HepG2 (cell line): ENCODE results near the gene FOXD2. TPM values are rescaled to one million over a fixed set of nuclear protein-coding genes. Genes with fewer than 3 reads are reported as not detected.

Experiments
- KDM3A ChIP-seq: IDR thresholded peaks from 2 replicates; pipeline ENCODE4 v1.6.1; 2018; ENCODE audit warnings: low read depth, missing compliant biosample characterization
- KLF16 ChIP-seq, 2 experiments: sonication (generic) in 1 of 2; formaldehyde crosslinking in 1 of 2; IDR thresholded peaks; 2 replicates each; pipeline versions ENCODE4 v1.6.1 to v1.8.0; 2016 to 2023; ENCODE audit warnings: missing genetic modification reagents in 2 of 2, missing compliant biosample characterization in 1 of 2
- MAFF ChIP-seq: IDR thresholded peaks from 2 replicates; pipeline ENCODE4 v1.6.1; 2011; ENCODE audit warnings: low read depth, low read length, improper control_type of control experiment
- MAZ ChIP-seq, 2 experiments: sonication (generic) in 1 of 2; formaldehyde crosslinking in 1 of 2; IDR thresholded peaks; 2 replicates each; pipeline versions ENCODE4 v1.5.0 to v1.6.1; 2012 to 2020; ENCODE audit warnings: low read depth in 2 of 2, mild to moderate bottlenecking in 2 of 2, borderline replicate concordance in 1 of 2, improper control_type of control experiment in 1 of 2, low read length in 1 of 2, missing genetic modification reagents in 1 of 2, moderate library complexity in 1 of 2
- MTA3 ChIP-seq: sonication (generic); formaldehyde crosslinking; IDR thresholded peaks from 2 replicates; pipeline ENCODE4 v1.4.0; 2020; ENCODE audit warnings: missing genetic modification reagents
- MXD4 ChIP-seq: IDR thresholded peaks from 2 replicates; pipeline ENCODE4 v1.6.1; 2016; ENCODE audit warnings: mild to moderate bottlenecking, missing biosample characterization, missing genetic modification reagents
- NFKBIZ ChIP-seq: IDR thresholded peaks from 2 replicates; pipeline ENCODE4 v1.6.1; 2018; ENCODE audit warnings: missing genetic modification reagents, missing compliant biosample characterization
- NR2F6 ChIP-seq, 2 experiments: IDR thresholded peaks; 2 replicates each; pipeline ENCODE4 v1.6.1; 2016; ENCODE audit warnings: antibody characterized with exemption in 1 of 2, mild to moderate bottlenecking in 1 of 2
- RFX5 ChIP-seq: IDR thresholded peaks from 2 replicates; pipeline ENCODE4 v1.6.1; 2011; ENCODE audit warnings: low read depth, low read length, improper control_type of control experiment
- SALL1 ChIP-seq: sonication (generic); formaldehyde crosslinking; IDR thresholded peaks from 2 replicates; pipeline ENCODE4 v1.8.0; 2022; ENCODE audit warnings: mild to moderate bottlenecking, missing genetic modification reagents
- SPEN ChIP-seq: sonication (generic); formaldehyde crosslinking; IDR thresholded peaks from 2 replicates; pipeline ENCODE4 v1.5.1; 2020; ENCODE audit warnings: low read depth, mild to moderate bottlenecking, missing genetic modification reagents
- TBL1XR1 ChIP-seq: fragments of 150-350 bp; IDR thresholded peaks from 2 replicates; pipeline ENCODE4 v1.6.1; 2014; ENCODE audit warnings: borderline replicate concordance, low read length; ENCODE audit not compliant: partially characterized antibody
- U2AF2 ChIP-seq: fragments of 200-400 bp; formaldehyde crosslinking; IDR thresholded peaks from 2 replicates; pipeline ENCODE4 v1.6.1; 2017; ENCODE audit warnings: low read depth, mild to moderate bottlenecking, low read length
- ZBTB21 ChIP-seq: sonication (generic); formaldehyde crosslinking; IDR thresholded peaks from 2 replicates; pipeline ENCODE4 v1.4.0; 2020; ENCODE audit warnings: missing genetic modification reagents
- ZZZ3 ChIP-seq: sonication (generic); formaldehyde crosslinking; IDR thresholded peaks from 2 replicates; pipeline ENCODE4 v1.4.0; 2020; ENCODE audit warnings: missing genetic modification reagents, mild to moderate bottlenecking, borderline replicate concordance
- polyA plus RNA-seq, 8 experiments: library from polyadenylated mRNA; depleted of rRNA in 3 of 8; stranded (reverse) in 7 of 8; unstranded in 1 of 8; fragments of >200 nt; fragmentation: Illumina TruSeq in 4 of 8; extraction: Trizol in 4 of 8; gene quantifications; 2 replicates each; pipeline versions ENCODE4 v1.2.1 to v1.2.3, GENCODE V29; 2011 to 2016; ENCODE audit warnings: low read depth in 4 of 8, missing spikeins in 1 of 8, mixed read lengths in 1 of 8; ENCODE audit not compliant: insufficient read depth in 1 of 8
- total RNA-seq, 5 experiments: library from RNA; depleted of rRNA; stranded (reverse); fragments of >200 nt; fragmentation: Illumina TruSeq; extraction: Trizol; gene quantifications; 2 replicates each; pipeline ENCODE4 v1.2.3, GENCODE V29; 2016; ENCODE audit warnings: low read depth in 1 of 5
- TF ChIP-seq, protein P1 (sequence below): sonication (generic); formaldehyde crosslinking; IDR thresholded peaks from 2 replicates; pipeline ENCODE4 v1.9.0; 2021; ENCODE audit warnings: missing genetic modification reagents, mild to moderate bottlenecking, borderline replicate concordance
- TF ChIP-seq, protein P2 (sequence below): sonication (generic); formaldehyde crosslinking; IDR thresholded peaks from 2 replicates; pipeline ENCODE4 v1.5.1; 2020; ENCODE audit warnings: mild to moderate bottlenecking, moderate library complexity, missing genetic modification reagents
- TF ChIP-seq, protein P3 (sequence below): sonication (generic); IDR thresholded peaks from 2 replicates; pipeline ENCODE4 v1.6.1; 2016; ENCODE audit warnings: low read depth, borderline replicate concordance
- TF ChIP-seq, protein P4 (sequence below): sonication (generic); formaldehyde crosslinking; IDR thresholded peaks from 2 replicates; pipeline ENCODE4 v1.9.0; 2021; ENCODE audit warnings: missing genetic modification reagents, borderline replicate concordance
- TF ChIP-seq, protein P5 (sequence below): sonication (generic); formaldehyde crosslinking; IDR thresholded peaks from 2 replicates; pipeline ENCODE4 v1.4.0; 2020; ENCODE audit warnings: low read depth, mild to moderate bottlenecking, missing genetic modification reagents

Gene FOXD2
- total and polyA plus RNA-seq, 2 of the 13 experiments (the other 11 are each of a cell fraction or from before 2014, with no cell fraction given) = 0.01 to 0.09 TPM

DNA sequence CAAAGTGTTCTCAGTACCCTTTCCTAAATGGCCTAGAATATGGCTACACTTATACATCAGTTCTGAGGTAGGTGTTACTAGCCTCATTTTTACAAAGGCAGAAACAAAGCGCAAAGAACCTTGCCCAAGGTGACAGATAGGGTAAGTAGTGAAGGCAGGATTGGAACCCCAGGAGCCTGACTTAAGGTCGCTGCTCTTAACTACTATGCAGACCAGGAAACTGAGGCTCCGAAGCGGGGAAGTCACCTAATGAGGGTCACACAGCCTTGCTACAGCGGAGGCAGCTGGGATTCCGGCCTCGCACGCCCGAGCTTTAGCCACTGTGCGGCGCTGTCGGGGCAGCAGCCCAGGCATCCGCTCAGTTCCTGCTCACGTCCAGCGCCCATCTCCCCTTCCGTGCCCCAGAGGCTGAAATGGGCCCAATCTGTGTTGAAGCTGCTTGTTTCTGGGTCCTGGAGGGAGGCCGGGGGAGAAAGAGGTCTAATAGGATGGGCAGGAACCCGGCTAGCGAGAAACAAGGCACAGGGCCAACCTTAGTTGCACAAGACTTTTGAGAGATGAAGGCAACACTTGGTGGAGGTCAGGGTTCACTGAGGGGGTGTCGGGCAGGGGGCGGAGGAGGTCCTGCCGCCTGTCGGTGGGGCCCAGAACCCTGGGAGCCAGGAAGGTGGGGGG is 1.4 kb upstream of the FOXD2 start (continued):
- TF ChIP-seq, protein P1, sequence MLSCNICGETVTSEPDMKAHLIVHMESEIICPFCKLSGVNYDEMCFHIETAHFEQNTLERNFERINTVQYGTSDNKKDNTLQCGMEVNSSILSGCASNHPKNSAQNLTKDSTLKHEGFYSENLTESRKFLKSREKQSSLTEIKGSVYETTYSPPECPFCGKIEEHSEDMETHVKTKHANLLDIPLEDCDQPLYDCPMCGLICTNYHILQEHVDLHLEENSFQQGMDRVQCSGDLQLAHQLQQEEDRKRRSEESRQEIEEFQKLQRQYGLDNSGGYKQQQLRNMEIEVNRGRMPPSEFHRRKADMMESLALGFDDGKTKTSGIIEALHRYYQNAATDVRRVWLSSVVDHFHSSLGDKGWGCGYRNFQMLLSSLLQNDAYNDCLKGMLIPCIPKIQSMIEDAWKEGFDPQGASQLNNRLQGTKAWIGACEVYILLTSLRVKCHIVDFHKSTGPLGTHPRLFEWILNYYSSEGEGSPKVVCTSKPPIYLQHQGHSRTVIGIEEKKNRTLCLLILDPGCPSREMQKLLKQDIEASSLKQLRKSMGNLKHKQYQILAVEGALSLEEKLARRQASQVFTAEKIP (CRISPR knock-in tag) = no peak
- TF ChIP-seq ZBTB21 (CRISPR knock-in tag) (no peak), TBL1XR1 (no peak), U2AF2 (no peak), RFX5 (no peak), SALL1 (peak; percentile 60; the same call in 1 of the 2 replicates), MAFF (no peak), MAZ (IDR thresholded peaks at IDR 0.05; ENCODE audit: borderline replicate concordance, low read depth, low read length) (no peak), MAZ (CRISPR knock-in tag; IDR thresholded peaks at IDR 0.05; ENCODE audit: low read depth) (peak; percentile 23; the same call in 1 of the 2 replicates), NR2F6 (IDR thresholded peaks at IDR 0.05) (peak; percentile 69; the same call in 1 of the 2 replicates), NR2F6 (CRISPR knock-in tag; IDR thresholded peaks at IDR 0.05) (peak; percentile 35; the same call in 1 of the 2 replicates), SPEN (peak; percentile 25; the same call in 1 of the 2 replicates), MTA3 (CRISPR knock-in tag) (no peak), KLF16 (CRISPR knock-in tag; IDR thresholded peaks at IDR 0.05) (0 out of 4 replicates have a peak, but pooled peaks of 1 of the 2 experiments have one; percentile 31), MXD4 (CRISPR knock-in tag) (no peak), KDM3A (CRISPR knock-in tag) (no peak), NFKBIZ (no peak), ZZZ3 (CRISPR knock-in tag) (peak; percentile 43; the same call in 1 of the 2 replicates)
- TF ChIP-seq, protein P2, sequence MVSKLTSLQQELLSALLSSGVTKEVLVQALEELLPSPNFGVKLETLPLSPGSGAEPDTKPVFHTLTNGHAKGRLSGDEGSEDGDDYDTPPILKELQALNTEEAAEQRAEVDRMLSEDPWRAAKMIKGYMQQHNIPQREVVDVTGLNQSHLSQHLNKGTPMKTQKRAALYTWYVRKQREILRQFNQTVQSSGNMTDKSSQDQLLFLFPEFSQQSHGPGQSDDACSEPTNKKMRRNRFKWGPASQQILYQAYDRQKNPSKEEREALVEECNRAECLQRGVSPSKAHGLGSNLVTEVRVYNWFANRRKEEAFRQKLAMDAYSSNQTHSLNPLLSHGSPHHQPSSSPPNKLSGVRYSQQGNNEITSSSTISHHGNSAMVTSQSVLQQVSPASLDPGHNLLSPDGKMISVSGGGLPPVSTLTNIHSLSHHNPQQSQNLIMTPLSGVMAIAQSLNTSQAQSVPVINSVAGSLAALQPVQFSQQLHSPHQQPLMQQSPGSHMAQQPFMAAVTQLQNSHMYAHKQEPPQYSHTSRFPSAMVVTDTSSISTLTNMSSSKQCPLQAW (CRISPR knock-in tag) = 0 out of 2 replicates have a peak, but pooled peaks have one; percentile 41
- TF ChIP-seq, protein P3, sequence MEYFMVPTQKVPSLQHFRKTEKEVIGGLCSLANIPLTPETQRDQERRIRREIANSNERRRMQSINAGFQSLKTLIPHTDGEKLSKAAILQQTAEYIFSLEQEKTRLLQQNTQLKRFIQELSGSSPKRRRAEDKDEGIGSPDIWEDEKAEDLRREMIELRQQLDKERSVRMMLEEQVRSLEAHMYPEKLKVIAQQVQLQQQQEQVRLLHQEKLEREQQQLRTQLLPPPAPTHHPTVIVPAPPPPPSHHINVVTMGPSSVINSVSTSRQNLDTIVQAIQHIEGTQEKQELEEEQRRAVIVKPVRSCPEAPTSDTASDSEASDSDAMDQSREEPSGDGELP = no peak
- TF ChIP-seq, protein P4, sequence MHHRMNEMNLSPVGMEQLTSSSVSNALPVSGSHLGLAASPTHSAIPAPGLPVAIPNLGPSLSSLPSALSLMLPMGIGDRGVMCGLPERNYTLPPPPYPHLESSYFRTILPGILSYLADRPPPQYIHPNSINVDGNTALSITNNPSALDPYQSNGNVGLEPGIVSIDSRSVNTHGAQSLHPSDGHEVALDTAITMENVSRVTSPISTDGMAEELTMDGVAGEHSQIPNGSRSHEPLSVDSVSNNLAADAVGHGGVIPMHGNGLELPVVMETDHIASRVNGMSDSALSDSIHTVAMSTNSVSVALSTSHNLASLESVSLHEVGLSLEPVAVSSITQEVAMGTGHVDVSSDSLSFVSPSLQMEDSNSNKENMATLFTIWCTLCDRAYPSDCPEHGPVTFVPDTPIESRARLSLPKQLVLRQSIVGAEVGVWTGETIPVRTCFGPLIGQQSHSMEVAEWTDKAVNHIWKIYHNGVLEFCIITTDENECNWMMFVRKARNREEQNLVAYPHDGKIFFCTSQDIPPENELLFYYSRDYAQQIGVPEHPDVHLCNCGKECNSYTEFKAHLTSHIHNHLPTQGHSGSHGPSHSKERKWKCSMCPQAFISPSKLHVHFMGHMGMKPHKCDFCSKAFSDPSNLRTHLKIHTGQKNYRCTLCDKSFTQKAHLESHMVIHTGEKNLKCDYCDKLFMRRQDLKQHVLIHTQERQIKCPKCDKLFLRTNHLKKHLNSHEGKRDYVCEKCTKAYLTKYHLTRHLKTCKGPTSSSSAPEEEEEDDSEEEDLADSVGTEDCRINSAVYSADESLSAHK (CRISPR knock-in tag) = no peak
- TF ChIP-seq, protein P5, sequence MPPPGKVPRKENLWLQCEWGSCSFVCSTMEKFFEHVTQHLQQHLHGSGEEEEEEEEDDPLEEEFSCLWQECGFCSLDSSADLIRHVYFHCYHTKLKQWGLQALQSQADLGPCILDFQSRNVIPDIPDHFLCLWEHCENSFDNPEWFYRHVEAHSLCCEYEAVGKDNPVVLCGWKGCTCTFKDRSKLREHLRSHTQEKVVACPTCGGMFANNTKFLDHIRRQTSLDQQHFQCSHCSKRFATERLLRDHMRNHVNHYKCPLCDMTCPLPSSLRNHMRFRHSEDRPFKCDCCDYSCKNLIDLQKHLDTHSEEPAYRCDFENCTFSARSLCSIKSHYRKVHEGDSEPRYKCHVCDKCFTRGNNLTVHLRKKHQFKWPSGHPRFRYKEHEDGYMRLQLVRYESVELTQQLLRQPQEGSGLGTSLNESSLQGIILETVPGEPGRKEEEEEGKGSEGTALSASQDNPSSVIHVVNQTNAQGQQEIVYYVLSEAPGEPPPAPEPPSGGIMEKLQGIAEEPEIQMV (CRISPR knock-in tag) = peak; percentile 58; the same call in 1 of the 2 replicates
